Prostate gland (tissue), 2 donors: ENCODE measurements around the gene DLG2. TPM values are rescaled to one million over a fixed set of nuclear protein-coding genes. Genes with fewer than 3 reads are reported as not detected.

Experiments used
- DNase-seq: peaks from one replicate; pipeline ENCODE4 v3.0.0-alpha.2; 2019; ENCODE audit warnings: low spot score
- H3K27ac ChIP-seq, 2 donors: fragments of 200-600 bp; sonication (generic); 2 replicates each; pipeline ENCODE4 v1.5.1; 2017 to 2019
- H3K27me3 ChIP-seq: fragments of 200-600 bp; sonication (generic); replicated peaks from 2 replicates; pipeline ENCODE4 v1.5.1; 2019; ENCODE audit not compliant: insufficient read depth
- H3K36me3 ChIP-seq, 2 donors: fragments of 200-600 bp; sonication (generic); 1 replicate in 1 of 2; 2 replicates in 1 of 2; pipeline versions ENCODE4 v1.5.1 to v1.8.1; 2017 to 2019
- H3K4me1 ChIP-seq: fragments of 200-600 bp; sonication (generic); replicated peaks from 2 replicates; pipeline ENCODE4 v1.5.1; 2019
- H3K4me3 ChIP-seq, 2 donors: fragments of 200-600 bp; sonication (generic); 2 replicates each; pipeline ENCODE4 v1.5.1; 2017 to 2019
- H3K9me3 ChIP-seq: fragments of 200-600 bp; sonication (generic); 2 replicates; pipeline ENCODE4 v1.5.1; 2017
- POLR2A ChIP-seq: fragments of 450-650 bp; IDR thresholded peaks from one replicate; pipeline ENCODE4 v1.6.1; 2016; ENCODE audit warnings: antibody characterized with exemption, mild to moderate bottlenecking
- POLR2AphosphoS5 ChIP-seq: sonication (generic); formaldehyde crosslinking; IDR thresholded peaks from one replicate; pipeline ENCODE4 v1.6.1; 2017; ENCODE audit warnings: antibody characterized with exemption
- WGBS: methylation state at CpG from one replicate; pipeline ENCODE4 v1.1.5; 2018; 5-methylcytosine and 5-hydroxymethylcytosine counted together
- intact Hi-C: fragments of 100-400 bp; cut with DNase I; formaldehyde crosslinking; loops from one replicate; pipeline ENCODE4 v1.14.2; 2022
- total RNA-seq, 2 donors: library from RNA; depleted of rRNA; stranded (reverse); fragments of >200 nt; gene quantifications; one replicate each; pipeline ENCODE4 v1.1.0, GENCODE V29; 2016
- TF ChIP-seq, protein P1 (sequence below), 4 experiments: fragments of 200-600 bp in 2 of 4; fragments of 450-650 bp in 2 of 4; sonication (generic) in 2 of 4; IDR thresholded peaks; 1 replicate in 3 of 4; 2 replicates in 1 of 4; pipeline ENCODE4 v1.5.1; 2016 to 2019; ENCODE audit warnings: antibody characterized with exemption in 4 of 4, mild to moderate bottlenecking in 2 of 4, moderate library complexity in 2 of 4

DLG2 gene
- total RNA-seq, 2 donors from 2014 or later, result 9.8 to 16.2 TPM

DNA sequence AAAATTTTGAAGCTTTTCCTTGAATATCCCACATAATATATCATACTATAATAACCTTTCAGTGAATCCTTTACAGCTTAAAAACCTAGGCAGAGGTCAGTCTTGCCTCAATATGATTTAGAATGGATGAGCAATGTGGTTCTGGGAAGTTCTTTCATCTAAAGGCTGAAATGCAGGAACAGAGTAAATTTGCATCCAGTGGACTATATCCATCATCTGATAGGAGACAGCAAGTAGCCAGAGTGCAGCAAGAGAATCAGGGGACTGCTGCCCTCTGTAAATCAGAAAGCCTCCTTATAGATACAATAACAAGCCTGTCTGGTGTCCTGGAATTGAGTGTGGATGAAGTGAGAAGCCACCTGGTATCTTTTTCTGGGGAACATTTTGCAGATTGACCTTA, 1592.7 kb downstream of the DLG2 start:
- intact Hi-C loops, result no loop called here
- TF ChIP-seq POLR2AphosphoS5 (no peak), POLR2A (no peak)
- TF ChIP-seq, protein P1, sequence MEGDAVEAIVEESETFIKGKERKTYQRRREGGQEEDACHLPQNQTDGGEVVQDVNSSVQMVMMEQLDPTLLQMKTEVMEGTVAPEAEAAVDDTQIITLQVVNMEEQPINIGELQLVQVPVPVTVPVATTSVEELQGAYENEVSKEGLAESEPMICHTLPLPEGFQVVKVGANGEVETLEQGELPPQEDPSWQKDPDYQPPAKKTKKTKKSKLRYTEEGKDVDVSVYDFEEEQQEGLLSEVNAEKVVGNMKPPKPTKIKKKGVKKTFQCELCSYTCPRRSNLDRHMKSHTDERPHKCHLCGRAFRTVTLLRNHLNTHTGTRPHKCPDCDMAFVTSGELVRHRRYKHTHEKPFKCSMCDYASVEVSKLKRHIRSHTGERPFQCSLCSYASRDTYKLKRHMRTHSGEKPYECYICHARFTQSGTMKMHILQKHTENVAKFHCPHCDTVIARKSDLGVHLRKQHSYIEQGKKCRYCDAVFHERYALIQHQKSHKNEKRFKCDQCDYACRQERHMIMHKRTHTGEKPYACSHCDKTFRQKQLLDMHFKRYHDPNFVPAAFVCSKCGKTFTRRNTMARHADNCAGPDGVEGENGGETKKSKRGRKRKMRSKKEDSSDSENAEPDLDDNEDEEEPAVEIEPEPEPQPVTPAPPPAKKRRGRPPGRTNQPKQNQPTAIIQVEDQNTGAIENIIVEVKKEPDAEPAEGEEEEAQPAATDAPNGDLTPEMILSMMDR (IDR thresholded peaks at IDR 0.05), result no peak
- Histone ChIP-seq H3K4me1 (no peaks in the 10 kb centered on the region), H3K27ac (no peak overlapping the region), H3K36me3 (no peaks in the 10 kb centered on the region), H3K4me3 (no peak overlapping the region), H3K9me3 (no peaks in the 10 kb centered on the region), H3K27me3 (no peaks in the 10 kb centered on the region)
- DNase-seq, result no peak

DNA sequence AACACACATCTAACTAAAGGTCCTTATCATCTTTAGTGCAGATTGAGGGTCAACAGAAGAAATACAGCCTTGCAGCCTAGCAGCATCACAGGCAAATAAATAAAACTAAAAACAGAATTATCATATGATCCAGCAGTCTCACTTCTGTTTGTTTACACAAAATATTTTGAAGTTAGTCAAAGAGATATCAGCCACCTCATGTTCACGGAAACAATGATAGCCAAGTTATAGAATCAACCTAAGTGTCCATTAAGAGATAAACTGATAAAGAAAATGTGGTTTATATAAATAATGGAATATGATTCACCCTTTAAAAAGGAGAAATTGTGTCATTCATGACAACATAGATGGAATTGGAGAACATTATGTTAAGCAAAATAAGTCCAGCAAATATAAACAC, 1602.9 kb downstream of the DLG2 start:
- intact Hi-C loops, result no loop called here
- no peak overlapping the region for H3K27ac ChIP-seq

DNA sequence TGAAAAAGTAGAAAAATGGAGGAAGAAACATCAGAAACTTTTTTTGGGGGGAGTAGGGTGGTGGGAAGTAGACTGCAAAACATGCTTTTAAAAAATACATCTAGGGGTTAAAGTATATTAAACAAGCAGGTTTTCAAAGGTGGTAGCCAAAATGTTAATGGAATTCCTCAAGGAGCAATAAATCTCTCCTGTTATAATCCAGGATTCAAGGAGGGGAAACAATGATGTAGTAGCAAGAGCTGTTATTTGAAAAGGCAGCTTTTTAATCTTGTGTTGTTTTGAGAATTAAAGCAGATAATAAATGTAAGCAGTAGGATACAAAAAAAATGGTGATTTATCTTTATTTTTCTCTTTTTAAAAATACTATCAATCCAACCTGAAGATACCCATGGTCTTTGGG, 1604.4 kb downstream of the DLG2 start:
- TF ChIP-seq POLR2A, result no peak
- no peak for TF ChIP-seq POLR2AphosphoS5
- TF ChIP-seq, protein P1 (IDR thresholded peaks at IDR 0.05), result no peak
- no peaks in the 10 kb centered on the region for H3K36me3 ChIP-seq
- H3K27me3 ChIP-seq, result no peaks in the 10 kb centered on the region
- no peak overlapping the region for H3K4me3 ChIP-seq
- no peak for DNase-seq
- H3K9me3 ChIP-seq, result no peaks in the 10 kb centered on the region
- H3K4me1 ChIP-seq, result no peaks in the 10 kb centered on the region
- intact Hi-C loops, result no loop called here
- H3K27ac ChIP-seq, result no peak overlapping the region

More for the DNA sequence above, 1602.9 kb downstream of the DLG2 start:
- TF ChIP-seq POLR2A (no peak), POLR2AphosphoS5 (no peak)
- TF ChIP-seq, protein P1 (IDR thresholded peaks at IDR 0.05), result no peak
- H3K9me3 ChIP-seq, result no peaks in the 10 kb centered on the region
- no peaks in the 10 kb centered on the region for H3K4me1 ChIP-seq
- 89% methylated on average over 1 of the region's 1 CpG for WGBS
- DNase-seq, result no peak
- no peaks in the 10 kb centered on the region for H3K36me3 ChIP-seq
- no peaks in the 10 kb centered on the region for H3K27me3 ChIP-seq
- no peak overlapping the region for H3K4me3 ChIP-seq

DNA sequence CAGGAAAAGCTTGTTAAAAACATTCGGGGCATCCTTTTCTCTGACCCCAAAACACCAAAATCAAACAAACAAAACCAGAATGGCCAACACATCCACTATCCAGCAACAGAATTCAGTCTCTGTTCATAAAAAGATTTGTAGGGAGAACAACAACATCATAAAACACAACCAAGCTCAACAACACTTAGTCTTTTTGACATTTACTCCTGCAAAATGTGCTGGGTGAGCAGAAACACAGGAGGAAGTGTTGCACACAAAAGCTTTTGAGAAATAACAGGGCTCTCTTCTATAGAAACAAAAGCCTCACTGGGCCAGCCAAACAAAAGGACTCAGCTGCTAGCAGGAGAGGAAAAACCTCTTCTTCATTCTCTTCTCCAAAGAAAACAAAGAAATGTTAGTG, 1604.9 kb downstream of the DLG2 start:
- H3K36me3 ChIP-seq, result no peaks in the 10 kb centered on the region
- H3K9me3 ChIP-seq, result no peaks in the 10 kb centered on the region
- intact Hi-C loops, result no loop called here
- no peak overlapping the region for H3K27ac ChIP-seq
- TF ChIP-seq, protein P1 (IDR thresholded peaks at IDR 0.05), result no peak
- no peak for TF ChIP-seq POLR2AphosphoS5
- no peak for TF ChIP-seq POLR2A
- 11% methylated on average over 1 of the region's 1 CpG for WGBS
- no peaks in the 10 kb centered on the region for H3K4me1 ChIP-seq
- no peak overlapping the region for H3K4me3 ChIP-seq
- DNase-seq, result no peak
- no peaks in the 10 kb centered on the region for H3K27me3 ChIP-seq

DNA sequence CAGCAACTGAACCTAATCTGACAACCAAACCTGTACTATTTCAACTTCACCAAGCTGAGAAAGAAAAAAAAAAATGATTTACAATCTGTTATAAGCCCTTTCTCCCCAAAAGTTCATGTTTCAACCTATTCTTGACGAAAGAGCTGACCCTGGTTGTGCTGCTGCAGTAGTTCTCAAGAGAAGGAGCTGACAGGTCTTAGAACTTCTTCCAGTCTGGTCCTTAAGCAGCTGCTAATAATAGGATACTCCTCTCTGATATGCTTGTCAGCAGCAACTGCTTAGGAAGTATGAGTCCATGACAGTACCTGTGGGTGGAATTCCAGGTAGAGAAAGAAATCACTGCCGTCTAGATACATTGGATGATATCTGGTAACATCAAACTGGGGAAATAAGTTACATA, 1605.9 kb downstream of the DLG2 start:
- 73% methylated on average over 2 of the region's 2 CpGs for WGBS
- no peaks in the 10 kb centered on the region for H3K36me3 ChIP-seq
- no peaks in the 10 kb centered on the region for H3K4me1 ChIP-seq
- H3K4me3 ChIP-seq, result no peak overlapping the region
- H3K27ac ChIP-seq, result no peak overlapping the region
- H3K27me3 ChIP-seq, result no peaks in the 10 kb centered on the region
- no peak for DNase-seq
- TF ChIP-seq POLR2AphosphoS5, result no peak
- TF ChIP-seq POLR2A, result no peak
- TF ChIP-seq, protein P1 (IDR thresholded peaks at IDR 0.05), result no peak
- H3K9me3 ChIP-seq, result no peaks in the 10 kb centered on the region
- intact Hi-C loops, result no loop called here
